ENCODE results near the gene STAT6. TPM values are rescaled to one million over a fixed set of nuclear protein-coding genes. Genes with fewer than 3 reads are reported as not detected.

STAT6 gene
- total RNA-seq = 10 to 100 TPM; 52.7 to 82.4 TPM

GRCh38 chr12:57111031-57111734 lies at the start of gene STAT6:
Gene STAT6, minus strand, starts transcription at chr12:57111362. Its CDS starts 3,084 bp downstream, at chr12:57108278.
- peak within 1 kb of the TSS; percentile 48 to 57 for H3K4me3 ChIP-seq
- peak; percentile 77 for ATAC-seq
- H3K27ac ChIP-seq = peak within 1 kb of the TSS; percentile 97 to 100 (median 98)
- no peaks in the 10 kb centered on the region for H3K27me3 ChIP-seq
- peaks cover 13% of the 10 kb centered on the region for H3K4me1 ChIP-seq
- intact Hi-C loops (cut with DNase I) = no loop called here
- WGBS, 2 donors = 1 to 2% methylated on average over 11 to 13 of the region's 13 CpGs
- peaks cover 0 to 2% of the 10 kb centered on the region in 2 donors for H3K36me3 ChIP-seq (replicated peaks in 1 of 2; ENCODE audit: insufficient read depth in 1 of 2, low read depth in 2 of 2)
- peak; percentile 79 to 92 (median 83) for DNase-seq
- TF ChIP-seq POLR2A (IDR thresholded peaks at IDR 0.05) (peak; percentile 40 to 96 (median 92)), CTCF (IDR thresholded peaks at IDR 0.05) (peak in 1 of 7 experiments; percentile 12)
- H3K9me3 ChIP-seq = no peaks in the 10 kb centered on the region

GRCh38 chr12:57160741-57161140 lies 49.6 kb upstream of the STAT6 start:
- Histone ChIP-seq H3K27ac (no peak overlapping the region), H3K36me3 (replicated peaks in 1 of 2; ENCODE audit: insufficient read depth in 1 of 2, low read depth in 2 of 2) (peaks cover 0 to 1% of the 10 kb centered on the region in 2 donors), H3K27me3 (no peaks in the 10 kb centered on the region), H3K4me3 (no peak overlapping the region), H3K4me1 (no peaks in the 10 kb centered on the region), H3K9me3 (no peaks in the 10 kb centered on the region)
- DNase-seq = no peak
- TF ChIP-seq POLR2A (IDR thresholded peaks at IDR 0.05) (no peak), CTCF (IDR thresholded peaks at IDR 0.05) (no peak)
- WGBS, 2 donors = 95 to 96% methylated on average over 6 to 14 of the region's 14 CpGs
- no peak for ATAC-seq
- intact Hi-C loops (cut with DNase I) = no loop called here

- Histone ChIP-seq H3K4me3 (no peak overlapping the region), H3K27ac (no peak overlapping the region), H3K36me3 (replicated peaks in 1 of 2; ENCODE audit: insufficient read depth in 1 of 2, low read depth in 2 of 2) (peaks cover 0 to 1% of the 10 kb centered on the region in 2 donors), H3K4me1 (no peaks in the 10 kb centered on the region), H3K9me3 (no peaks in the 10 kb centered on the region), H3K27me3 (no peaks in the 10 kb centered on the region)
- intact Hi-C loops (cut with DNase I) = no loop called here
- DNase-seq = no peak
- TF ChIP-seq CTCF (IDR thresholded peaks at IDR 0.05) (no peak), POLR2A (IDR thresholded peaks at IDR 0.05) (no peak)
- 76 to 89% methylated on average over 4 of the region's 4 CpGs for WGBS, 2 donors
- no peak for ATAC-seq
These were observed 48.9 kb upstream of the STAT6 start for GRCh38 chr12:57160040-57160439.

GRCh38 chr12:57159311-57159710 lies 48.1 kb upstream of the STAT6 start:
- no peak for ATAC-seq
- intact Hi-C loops (cut with DNase I) = no loop called here
- TF ChIP-seq POLR2A (IDR thresholded peaks at IDR 0.05) (no peak), CTCF (IDR thresholded peaks at IDR 0.05) (no peak)
- WGBS, 2 donors = 65 to 76% methylated on average over 4 of the region's 4 CpGs
- no peaks in the 10 kb centered on the region for H3K27me3 ChIP-seq
- H3K27ac ChIP-seq = no peak overlapping the region
- H3K36me3 ChIP-seq (replicated peaks in 1 of 2; ENCODE audit: insufficient read depth in 1 of 2, low read depth in 2 of 2) = peaks cover 0 to 1% of the 10 kb centered on the region in 2 donors
- H3K9me3 ChIP-seq = no peaks in the 10 kb centered on the region
- DNase-seq = no peak
- H3K4me1 ChIP-seq = no peaks in the 10 kb centered on the region
- no peak overlapping the region for H3K4me3 ChIP-seq

GRCh38 chr12:57158665-57159064 lies 47.5 kb upstream of the STAT6 start:
- 86 to 94% methylated on average over 3 to 4 of the region's 4 CpGs for WGBS, 2 donors
- ATAC-seq (no peak), DNase-seq (no peak)
- Histone ChIP-seq H3K4me1 (no peaks in the 10 kb centered on the region), H3K9me3 (no peaks in the 10 kb centered on the region), H3K36me3 (replicated peaks in 1 of 2; ENCODE audit: insufficient read depth in 1 of 2, low read depth in 2 of 2) (peaks cover 0 to 1% of the 10 kb centered on the region in 2 donors), H3K4me3 (no peak overlapping the region), H3K27me3 (no peaks in the 10 kb centered on the region), H3K27ac (no peak overlapping the region)
- no peak for TF ChIP-seq POLR2A (IDR thresholded peaks at IDR 0.05)
- no peak for TF ChIP-seq CTCF (IDR thresholded peaks at IDR 0.05)
- intact Hi-C loops (cut with DNase I) = no loop called here
